ENCODE data around the gene SEMA6A. TPM values are rescaled to one million over a fixed set of nuclear protein-coding genes. Genes with fewer than 3 reads are reported as not detected.

Gene SEMA6A
- total and polyA plus RNA-seq, 10 of the 15 experiments (the other 5 are each of a cell fraction or from before 2014, with no cell fraction given), result 0.16 to 10.2 (median 1.1) TPM

DNA sequence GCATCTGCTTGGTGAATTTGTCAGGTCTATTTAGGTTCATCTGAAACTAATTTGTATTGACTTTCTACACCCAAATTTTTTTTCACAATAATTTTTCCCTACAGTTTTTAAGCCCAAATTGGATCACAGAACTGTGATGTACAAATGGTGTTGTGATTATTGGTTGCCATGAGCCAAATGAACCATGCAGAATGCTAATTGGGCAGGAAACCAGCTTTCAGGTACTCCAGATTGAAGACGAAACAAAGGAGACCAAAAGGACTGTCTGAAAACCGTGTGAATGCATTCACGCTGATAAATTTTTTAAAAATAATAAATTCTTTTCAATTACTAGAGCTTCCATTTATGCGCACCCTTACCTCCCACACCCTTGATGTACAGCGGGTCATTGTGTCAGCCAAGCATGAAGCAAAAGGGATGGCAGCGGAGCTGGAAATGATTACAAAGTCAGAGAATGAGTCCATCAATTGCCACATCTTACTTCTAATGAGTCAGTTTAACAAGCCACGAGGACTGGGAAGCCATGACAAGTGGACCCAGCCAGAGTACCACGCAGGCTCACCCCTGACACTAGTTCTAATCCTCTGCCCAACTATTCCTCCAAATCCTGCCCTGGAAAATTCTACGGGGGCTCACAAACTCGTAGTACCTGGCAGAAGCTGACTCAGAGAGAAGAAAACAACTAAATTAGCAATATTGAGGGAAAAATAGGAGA is 66.5 kb downstream of the SEMA6A start:
- no peaks in the 10 kb centered on the region for H3K27me3 ChIP-seq (replicated peaks in 1 of 2; ENCODE audit: control insufficient read depth in 2 of 2, insufficient read depth in 2 of 2, low read length in 1 of 2)
- H4K20me1 ChIP-seq (ENCODE audit: control insufficient read depth, insufficient read depth), result no peaks in the 10 kb centered on the region
- ATAC-seq, result no peak
- intact Hi-C loops (cut with micrococcal nuclease; ENCODE audit: unreplicated experiment) (no loop called here), in situ Hi-C loops (cut with MboI) (no loop called here)
- no peaks in the 10 kb centered on the region for H3K36me3 ChIP-seq (ENCODE audit: control insufficient read depth in 2 of 2, insufficient read depth in 2 of 2, low read length in 1 of 2)
- H3K9ac ChIP-seq (ENCODE audit: control insufficient read depth, insufficient read depth, low read length), result no peak overlapping the region
- CTCF ChIA-PET, result interaction anchor here (1.2 kb wide), 1 partner anchor 49 kb away, joined by 3 read pairs; no protein-coding TSS in a partner anchor
- H3K4me1 ChIP-seq (ENCODE audit: control insufficient read depth, insufficient read depth, low read length), result no peaks in the 10 kb centered on the region
- FAIRE-seq, result no peak
- no peak overlapping the region for H3K27ac ChIP-seq (ENCODE audit: control insufficient read depth, insufficient read depth)
- BruUV-seq (replicated peaks), result no TSS peak
- no peak overlapping the region for H3K4me2 ChIP-seq (ENCODE audit: control insufficient read depth, insufficient read depth)
- RAD21 ChIA-PET (ENCODE audit: unreplicated experiment), result no interaction called here
- SMC1A ChIA-PET (ENCODE audit: uncharacterized antibody, unreplicated experiment), result interaction anchor here (0.9 kb wide), 2 partner anchors 38 to 372 kb away, joined by 3 read pairs; no protein-coding TSS in a partner anchor
- no peak overlapping the region for H3K4me3 ChIP-seq
- no peaks in the 10 kb centered on the region for H3K9me3 ChIP-seq (replicated peaks; ENCODE audit: control insufficient read depth, insufficient read depth, low read length)
- POLR2A ChIA-PET, result no interaction called here
- WGBS (ENCODE audit: insufficient coverage, insufficient replicate concordance, low lambda C conversion rate, missing lambda C conversion rate), result 61% methylated on average over 10 of the region's 10 CpGs
- H2AFZ ChIP-seq (ENCODE audit: control insufficient read depth, low read depth, low read length), result no peak overlapping the region
- no peak for DNase-seq (ENCODE audit: low read depth, low spot score)
- no peaks in the 10 kb centered on the region for H3K79me2 ChIP-seq (ENCODE audit: control insufficient read depth, insufficient read depth, low read length)
- TF ChIP-seq ZBTB4 (CRISPR knock-in tag; IDR thresholded peaks at IDR 0.05), result no peak
- TF ChIP-seq SP1 (IDR thresholded peaks at IDR 0.05; ENCODE audit: low read depth, low read length), result no peak
- no peak for TF ChIP-seq ATF2 (IDR thresholded peaks at IDR 0.05; ENCODE audit: low read length)
- no peak for TF ChIP-seq GATAD2B (conservative IDR thresholded peaks at IDR 0.05; ENCODE audit: low read depth)
- no peak for TF ChIP-seq KLF5 (IDR thresholded peaks at IDR 0.05; ENCODE audit: partially characterized antibody)
- TF ChIP-seq CEBPB (IDR thresholded peaks at IDR 0.05; ENCODE audit: borderline replicate concordance in 1 of 2, low read depth in 2 of 2, low read length in 2 of 2), result no peak
- TF ChIP-seq ZBED1 (IDR thresholded peaks at IDR 0.05; ENCODE audit: borderline replicate concordance), result no peak
- no peak for TF ChIP-seq SRF (IDR thresholded peaks at IDR 0.05; ENCODE audit: low read depth in 2 of 2, low read length in 2 of 2)
- TF ChIP-seq YBX1 (IDR thresholded peaks at IDR 0.05), result no peak
- no peak for TF ChIP-seq HCFC1 (IDR thresholded peaks at IDR 0.05; ENCODE audit: low read length)
- no peak for TF ChIP-seq EZH2 (IDR thresholded peaks at IDR 0.05; ENCODE audit: borderline replicate concordance, control insufficient read depth, low read depth, low read length)
- TF ChIP-seq CEBPZ (IDR thresholded peaks at IDR 0.05; ENCODE audit: low read depth, low read length), result no peak
- no peak for TF ChIP-seq TARDBP (IDR thresholded peaks at IDR 0.05; ENCODE audit: borderline replicate concordance)
- TF ChIP-seq NFIC (IDR thresholded peaks at IDR 0.05; ENCODE audit: low read depth, low read length), result no peak
- TF ChIP-seq BRCA1 (IDR thresholded peaks at IDR 0.05; ENCODE audit: low read depth, low read length), result no peak
- no peak for TF ChIP-seq CHD2 (IDR thresholded peaks at IDR 0.05; ENCODE audit: borderline replicate concordance, low read depth, low read length)
